ENCODE measurements around the gene PRKG1. TPM values are rescaled to one million over a fixed set of nuclear protein-coding genes. Genes with fewer than 3 reads are reported as not detected.

PRKG1 gene
- polyA plus RNA-seq, 4 donors: 0.45 to 7.4 (median 1.3) TPM

GRCh38 chr10:51716981-51717380 lies 642.7 kb downstream of the PRKG1 start:
- H3K9me3 ChIP-seq (ENCODE audit: control insufficient read depth in 2 of 2, insufficient read depth in 1 of 2, low read depth in 1 of 2, low read length in 1 of 2): no peaks in the 10 kb centered on the region
- H3K4me3 ChIP-seq (ENCODE audit: low read depth in 1 of 3, low read length in 3 of 3): no peak overlapping the region
- WGBS, 3 donors: 82 to 87% (median 84%) methylated on average over 4 of the region's 4 CpGs
- no peaks in the 10 kb centered on the region for H3K36me3 ChIP-seq (ENCODE audit: control insufficient read depth in 3 of 3, insufficient read depth in 2 of 3, low read depth in 1 of 3, low read length in 3 of 3)
- no peak overlapping the region for H3K27ac ChIP-seq (ENCODE audit: low read depth in 1 of 3, low read length in 2 of 3)
- peaks cover 0 to 8% (median 0%) of the 10 kb centered on the region in 3 donors for H3K4me1 ChIP-seq (ENCODE audit: control insufficient read depth in 3 of 3, insufficient read depth in 2 of 3, low read depth in 1 of 3, low read length in 2 of 3)
- DNase-seq (no peak), FAIRE-seq (no peak)
- H3K27me3 ChIP-seq (ENCODE audit: control insufficient read depth in 3 of 3, insufficient read depth in 3 of 3, low read length in 3 of 3): no peaks in the 10 kb centered on the region

- Histone ChIP-seq H3K27ac (ENCODE audit: low read depth in 1 of 3, low read length in 2 of 3) (no peak overlapping the region), H3K36me3 (ENCODE audit: control insufficient read depth in 3 of 3, insufficient read depth in 2 of 3, low read depth in 1 of 3, low read length in 3 of 3) (no peaks in the 10 kb centered on the region), H3K9me3 (ENCODE audit: control insufficient read depth in 2 of 2, insufficient read depth in 1 of 2, low read depth in 1 of 2, low read length in 1 of 2) (no peaks in the 10 kb centered on the region), H3K27me3 (ENCODE audit: control insufficient read depth in 3 of 3, insufficient read depth in 3 of 3, low read length in 3 of 3) (no peaks in the 10 kb centered on the region), H3K4me1 (ENCODE audit: control insufficient read depth in 3 of 3, insufficient read depth in 2 of 3, low read depth in 1 of 3, low read length in 2 of 3) (peaks cover 0 to 8% (median 0%) of the 10 kb centered on the region in 3 donors), H3K4me3 (ENCODE audit: low read depth in 1 of 3, low read length in 3 of 3) (no peak overlapping the region)
- DNase-seq (peak; percentile 44 to 50), FAIRE-seq (no peak)
Observed at GRCh38 chr10:51718804-51719291, 644.6 kb downstream of the PRKG1 start.

DNA sequence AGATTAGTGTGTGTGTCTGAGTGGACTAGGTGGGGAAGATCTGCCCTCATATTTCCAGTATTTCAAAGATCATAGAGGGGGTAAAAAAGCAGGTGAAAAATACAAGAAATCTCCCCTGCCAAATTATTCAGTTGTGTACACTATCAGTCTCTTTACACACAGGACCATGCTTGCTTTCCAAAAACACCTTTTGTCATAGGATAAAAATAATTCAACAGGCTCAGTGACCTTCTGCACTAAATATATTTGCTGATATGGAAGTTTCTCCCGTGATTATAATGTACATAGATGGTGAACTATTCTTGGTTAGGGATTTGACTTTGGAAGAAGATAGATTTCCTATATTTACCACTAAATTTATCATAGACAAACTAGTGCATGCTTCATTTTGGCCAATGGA lies 649.8 kb downstream of the PRKG1 start:
- FAIRE-seq (no peak), DNase-seq (no peak)
- no peak overlapping the region for H3K27ac ChIP-seq (ENCODE audit: low read depth in 1 of 3, low read length in 2 of 3)
- peaks cover 0 to 6% (median 0%) of the 10 kb centered on the region in 3 donors for H3K4me1 ChIP-seq (ENCODE audit: control insufficient read depth in 3 of 3, insufficient read depth in 2 of 3, low read depth in 1 of 3, low read length in 2 of 3)
- 10 to 54% (median 22%) methylated on average over 1 of the region's 1 CpG for WGBS, 3 donors
- no peaks in the 10 kb centered on the region for H3K9me3 ChIP-seq (ENCODE audit: control insufficient read depth in 2 of 2, insufficient read depth in 1 of 2, low read depth in 1 of 2, low read length in 1 of 2)
- no peak overlapping the region for H3K4me3 ChIP-seq (ENCODE audit: low read depth in 1 of 3, low read length in 3 of 3)
- no peaks in the 10 kb centered on the region for H3K27me3 ChIP-seq (ENCODE audit: control insufficient read depth in 3 of 3, insufficient read depth in 3 of 3, low read length in 3 of 3)
- H3K36me3 ChIP-seq (ENCODE audit: control insufficient read depth in 3 of 3, insufficient read depth in 2 of 3, low read depth in 1 of 3, low read length in 3 of 3): no peaks in the 10 kb centered on the region

- Histone ChIP-seq H3K4me3 (ENCODE audit: low read depth in 1 of 3, low read length in 3 of 3) (no peak overlapping the region), H3K36me3 (ENCODE audit: control insufficient read depth in 3 of 3, insufficient read depth in 2 of 3, low read depth in 1 of 3, low read length in 3 of 3) (no peaks in the 10 kb centered on the region), H3K9me3 (ENCODE audit: control insufficient read depth in 2 of 2, insufficient read depth in 1 of 2, low read depth in 1 of 2, low read length in 1 of 2) (no peaks in the 10 kb centered on the region), H3K27ac (ENCODE audit: low read depth in 1 of 3, low read length in 2 of 3) (peak overlapping the region in 1 of 3 donors; percentile 32), H3K4me1 (ENCODE audit: control insufficient read depth in 3 of 3, insufficient read depth in 2 of 3, low read depth in 1 of 3, low read length in 2 of 3) (peaks cover 0 to 9% (median 0%) of the 10 kb centered on the region in 3 donors), H3K27me3 (ENCODE audit: control insufficient read depth in 3 of 3, insufficient read depth in 3 of 3, low read length in 3 of 3) (no peaks in the 10 kb centered on the region)
- DNase-seq (peak; percentile 63 to 73), FAIRE-seq (no peak)
- 17 to 63% (median 36%) methylated on average over 7 of the region's 7 CpGs for WGBS, 3 donors
Observed at GRCh38 chr10:51729822-51730555, 655.7 kb downstream of the PRKG1 start.

DNA sequence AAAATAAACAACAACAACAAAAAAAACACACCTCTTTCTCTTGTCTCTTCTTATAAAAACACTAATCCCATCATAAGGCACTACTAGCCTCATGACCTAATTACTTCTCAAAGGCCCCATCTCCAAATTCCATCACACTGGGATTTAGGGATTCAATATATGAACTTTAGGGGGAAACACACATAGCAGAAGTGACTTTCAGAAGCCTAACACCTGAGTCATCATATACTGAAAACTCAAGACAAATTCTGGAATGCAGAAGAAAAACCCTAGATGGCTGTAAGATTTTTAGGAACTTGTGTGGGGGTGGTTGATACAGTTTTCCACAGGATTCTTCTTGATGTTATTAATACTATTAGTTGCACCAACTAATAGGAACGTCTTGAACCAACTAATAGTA lies 658.8 kb downstream of the PRKG1 start:
- Histone ChIP-seq H3K27ac (ENCODE audit: low read depth in 1 of 3, low read length in 2 of 3) (no peak overlapping the region), H3K9me3 (ENCODE audit: control insufficient read depth in 2 of 2, insufficient read depth in 1 of 2, low read depth in 1 of 2, low read length in 1 of 2) (no peaks in the 10 kb centered on the region), H3K4me3 (ENCODE audit: low read depth in 1 of 3, low read length in 3 of 3) (no peak overlapping the region), H3K27me3 (ENCODE audit: control insufficient read depth in 3 of 3, insufficient read depth in 3 of 3, low read length in 3 of 3) (no peaks in the 10 kb centered on the region), H3K4me1 (ENCODE audit: control insufficient read depth in 3 of 3, insufficient read depth in 2 of 3, low read depth in 1 of 3, low read length in 2 of 3) (peaks cover 0 to 9% (median 0%) of the 10 kb centered on the region in 3 donors), H3K36me3 (ENCODE audit: control insufficient read depth in 3 of 3, insufficient read depth in 2 of 3, low read depth in 1 of 3, low read length in 3 of 3) (no peaks in the 10 kb centered on the region)
- WGBS, 3 donors: 75 to 77% (median 75%) methylated on average over 1 of the region's 1 CpG
- no peak for FAIRE-seq
- DNase-seq: no peak

DNA sequence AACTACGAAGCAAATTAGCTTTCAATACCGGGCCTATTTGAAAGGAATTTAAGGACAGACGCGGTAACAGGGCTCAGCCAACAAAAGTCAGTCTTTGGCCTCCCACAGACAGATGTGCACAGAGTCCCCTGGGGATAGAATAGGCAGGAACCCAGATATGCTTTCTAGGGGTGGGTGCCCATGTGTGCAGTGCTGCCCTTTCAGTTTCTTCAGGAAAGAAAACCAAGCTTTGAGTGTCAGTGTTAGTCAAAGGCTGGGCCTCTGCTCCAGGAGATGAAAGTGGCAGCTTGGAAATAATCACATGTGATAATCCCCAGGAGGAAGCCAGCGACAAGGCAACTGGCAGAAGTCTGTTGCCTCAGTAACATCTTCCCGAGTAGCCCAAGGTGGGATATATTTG lies 668.9 kb downstream of the PRKG1 start:
- FAIRE-seq: no peak
- 64 to 80% (median 79%) methylated on average over 6 of the region's 6 CpGs for WGBS, 3 donors

DNA sequence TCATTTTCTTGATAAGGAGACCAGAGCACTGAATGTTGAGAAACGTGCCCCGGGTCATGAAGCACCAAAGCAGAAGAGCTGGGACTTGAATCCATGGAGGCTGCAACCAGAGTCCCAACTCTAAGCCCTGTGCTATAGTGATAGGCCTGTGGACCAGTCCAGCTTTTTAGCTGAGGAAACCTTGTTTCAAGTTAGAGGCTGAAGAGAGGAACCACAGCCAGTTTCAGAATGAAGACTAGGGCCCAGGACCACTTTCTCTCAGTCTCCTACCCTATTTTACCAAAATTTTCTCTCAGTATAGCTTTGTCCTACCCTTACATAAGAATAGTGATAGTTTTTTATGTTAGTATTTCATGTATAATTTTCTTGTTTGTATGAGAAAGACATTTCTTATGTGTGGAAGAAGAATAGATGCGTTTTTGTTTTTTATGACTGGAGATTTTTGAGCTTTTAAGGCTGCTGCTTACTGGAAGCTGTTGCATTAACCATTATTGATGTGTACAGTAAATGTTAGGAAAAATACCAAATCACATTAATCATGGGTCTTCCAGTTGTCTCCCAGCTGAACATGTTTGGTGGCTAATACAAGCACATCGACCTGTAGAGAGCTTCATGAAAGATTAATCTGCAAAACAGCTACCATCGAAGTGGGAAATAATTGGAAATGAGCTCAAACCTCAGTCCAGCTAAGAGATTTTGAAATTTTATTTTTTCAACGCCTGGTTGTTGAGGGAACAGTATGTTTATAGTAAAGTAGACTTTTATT lies 670.1 kb downstream of the PRKG1 start:
- DNase-seq (no peak), FAIRE-seq (no peak)
- Histone ChIP-seq H3K4me3 (ENCODE audit: low read depth in 1 of 3, low read length in 3 of 3) (no peak overlapping the region), H3K27me3 (ENCODE audit: control insufficient read depth in 3 of 3, insufficient read depth in 3 of 3, low read length in 3 of 3) (no peaks in the 10 kb centered on the region), H3K27ac (ENCODE audit: low read depth in 1 of 3, low read length in 2 of 3) (no peak overlapping the region), H3K9me3 (ENCODE audit: control insufficient read depth in 2 of 2, insufficient read depth in 1 of 2, low read depth in 1 of 2, low read length in 1 of 2) (no peaks in the 10 kb centered on the region), H3K4me1 (ENCODE audit: control insufficient read depth in 3 of 3, insufficient read depth in 2 of 3, low read depth in 1 of 3, low read length in 2 of 3) (no peaks in the 10 kb centered on the region), H3K36me3 (ENCODE audit: control insufficient read depth in 3 of 3, insufficient read depth in 2 of 3, low read depth in 1 of 3, low read length in 3 of 3) (no peaks in the 10 kb centered on the region)
- 79 to 86% (median 85%) methylated on average over 6 of the region's 6 CpGs for WGBS, 3 donors

More for the DNA sequence above, 668.9 kb downstream of the PRKG1 start:
- no peaks in the 10 kb centered on the region for H3K36me3 ChIP-seq (ENCODE audit: control insufficient read depth in 3 of 3, insufficient read depth in 2 of 3, low read depth in 1 of 3, low read length in 3 of 3)
- DNase-seq: no peak
- H3K4me1 ChIP-seq (ENCODE audit: control insufficient read depth in 3 of 3, insufficient read depth in 2 of 3, low read depth in 1 of 3, low read length in 2 of 3): no peaks in the 10 kb centered on the region
- H3K27ac ChIP-seq (ENCODE audit: low read depth in 1 of 3, low read length in 2 of 3): no peak overlapping the region
- H3K27me3 ChIP-seq (ENCODE audit: control insufficient read depth in 3 of 3, insufficient read depth in 3 of 3, low read length in 3 of 3): no peaks in the 10 kb centered on the region
- H3K9me3 ChIP-seq (ENCODE audit: control insufficient read depth in 2 of 2, insufficient read depth in 1 of 2, low read depth in 1 of 2, low read length in 1 of 2): no peaks in the 10 kb centered on the region
- H3K4me3 ChIP-seq (ENCODE audit: low read depth in 1 of 3, low read length in 3 of 3): no peak overlapping the region

- H3K36me3 ChIP-seq (ENCODE audit: control insufficient read depth in 3 of 3, insufficient read depth in 2 of 3, low read depth in 1 of 3, low read length in 3 of 3): no peaks in the 10 kb centered on the region
- no peaks in the 10 kb centered on the region for H3K27me3 ChIP-seq (ENCODE audit: control insufficient read depth in 3 of 3, insufficient read depth in 3 of 3, low read length in 3 of 3)
- 84 to 93% (median 93%) methylated on average over 2 of the region's 2 CpGs for WGBS, 3 donors
- DNase-seq: no peak
- H3K4me1 ChIP-seq (ENCODE audit: control insufficient read depth in 3 of 3, insufficient read depth in 2 of 3, low read depth in 1 of 3, low read length in 2 of 3): no peaks in the 10 kb centered on the region
- no peak overlapping the region for H3K4me3 ChIP-seq (ENCODE audit: low read depth in 1 of 3, low read length in 3 of 3)
- no peaks in the 10 kb centered on the region for H3K9me3 ChIP-seq (ENCODE audit: control insufficient read depth in 2 of 2, insufficient read depth in 1 of 2, low read depth in 1 of 2, low read length in 1 of 2)
- FAIRE-seq: no peak
- H3K27ac ChIP-seq (ENCODE audit: low read depth in 1 of 3, low read length in 2 of 3): no peak overlapping the region
Observed at GRCh38 chr10:51745397-51745796, 671.1 kb downstream of the PRKG1 start.
